NOMO-1 (cell line): ENCODE data around the gene GAB2.
"Not testable (repeated sequence)": the region's sequence is repeated elsewhere in the genome, so short reads cannot be mapped to it uniquely, and the experiment has no call there.

Experiments
- DNase-seq, 2 experiments: peaks; one replicate each; lab custom pipeline; 2025; ENCODE audit not compliant: unreplicated experiment in 2 of 2; lab: John Stamatoyannopoulos, UW

Gene GAB2

GRCh38 chr11:78371221-78371891 lies 46.3 kb downstream of the GAB2 start:
- DNase-seq, result no peak

GRCh38 chr11:78370406-78371172 lies 47.0 kb downstream of the GAB2 start:
- DNase-seq, result no peak

- no peak for DNase-seq
Observed at GRCh38 chr11:78365381-78365792, 52.2 kb downstream of the GAB2 start.

- DNase-seq, result no peak
Observed at GRCh38 chr11:78364128-78364751, 53.4 kb downstream of the GAB2 start.

GRCh38 chr11:78363024-78363619 lies 54.5 kb downstream of the GAB2 start:
- peak in 1 of 2 experiments; percentile 13 for DNase-seq

GRCh38 chr11:78361228-78361627 lies 56.4 kb downstream of the GAB2 start:
- no peak for DNase-seq

GRCh38 chr11:78359921-78360320 lies 57.7 kb downstream of the GAB2 start:
- DNase-seq, result no peak

GRCh38 chr11:78357924-78358323 lies 59.7 kb downstream of the GAB2 start:
- not testable (repeated sequence) for DNase-seq

GRCh38 chr11:78357425-78357824 lies 60.2 kb downstream of the GAB2 start:
- not testable (repeated sequence) for DNase-seq

- DNase-seq, result not testable (repeated sequence)
Observed at GRCh38 chr11:78355742-78356141, 61.9 kb downstream of the GAB2 start.

GRCh38 chr11:78355309-78355705 lies 62.3 kb downstream of the GAB2 start:
- no peak for DNase-seq

GRCh38 chr11:78354408-78355308 lies 63.0 kb downstream of the GAB2 start:
- DNase-seq, result no peak

- DNase-seq, result no peak
Observed at GRCh38 chr11:78351979-78352841, 65.4 kb downstream of the GAB2 start.

- DNase-seq, result peak in 1 of 2 experiments; percentile 68
Observed at GRCh38 chr11:78351193-78351592, 66.4 kb downstream of the GAB2 start.

- peak; percentile 70 to 90 for DNase-seq
Observed at GRCh38 chr11:78350646-78351165, 66.9 kb downstream of the GAB2 start.

- DNase-seq, result peak; percentile 65 to 86
Observed at GRCh38 chr11:78350091-78350645, 67.5 kb downstream of the GAB2 start.

GRCh38 chr11:78349624-78350023 lies 68.0 kb downstream of the GAB2 start:
- no peak for DNase-seq

GRCh38 chr11:78349114-78349513 lies 68.5 kb downstream of the GAB2 start:
- no peak for DNase-seq

- DNase-seq, result no peak
Observed at GRCh38 chr11:78347956-78348355, 69.7 kb downstream of the GAB2 start.
